Ecto neural progenitor cell (in vitro differentiated cells): ENCODE results near the gene NBPF3.
"Not testable (repeated sequence)": the region's sequence is repeated elsewhere in the genome, so short reads cannot be mapped to it uniquely, and the experiment has no call there.

Experiments used
- DNase-seq: peaks from one replicate; pipeline ENCODE4 v3.0.0-alpha.2; 2018; ENCODE audit warnings: low spot score

The NBPF3 gene

GRCh38 chr1:21438646-21439312 lies 1.2 kb upstream of the NBPF3 start:
- DNase-seq: not testable (repeated sequence)

GRCh38 chr1:21439345-21439720 lies 604 bp upstream of the NBPF3 start:
- no peak for DNase-seq

- DNase-seq: not testable (repeated sequence)
Measured at GRCh38 chr1:21440630-21441125, 741 bp downstream of the NBPF3 start.

GRCh38 chr1:21446647-21447046 lies 6.7 kb downstream of the NBPF3 start:
- not testable (repeated sequence) for DNase-seq

- DNase-seq: no peak
Measured at GRCh38 chr1:21447311-21447710, 7.4 kb downstream of the NBPF3 start.

GRCh38 chr1:21449906-21450305 lies 10.0 kb downstream of the NBPF3 start:
- DNase-seq: no peak

- DNase-seq: no peak
Measured at GRCh38 chr1:21451212-21451611, 11.3 kb downstream of the NBPF3 start.

GRCh38 chr1:21451981-21452411 lies 12.1 kb downstream of the NBPF3 start:
- no peak for DNase-seq

- not testable (repeated sequence) for DNase-seq
Measured at GRCh38 chr1:21453964-21454614, 14.2 kb downstream of the NBPF3 start.

GRCh38 chr1:21454904-21455303 lies 15.0 kb downstream of the NBPF3 start:
- DNase-seq: not testable (repeated sequence)

- DNase-seq: no peak
Measured at GRCh38 chr1:21457654-21458053, 17.7 kb downstream of the NBPF3 start.

- DNase-seq: not testable (repeated sequence)
Measured at GRCh38 chr1:21465127-21465526, 25.2 kb downstream of the NBPF3 start.

GRCh38 chr1:21467946-21468345 lies 28.0 kb downstream of the NBPF3 start:
- DNase-seq: not testable (repeated sequence)

GRCh38 chr1:21468599-21468998 lies 28.7 kb downstream of the NBPF3 start:
- DNase-seq: no peak

- no peak for DNase-seq
Measured at GRCh38 chr1:21469581-21469980, 29.6 kb downstream of the NBPF3 start.

GRCh38 chr1:21472861-21473260 lies 32.9 kb downstream of the NBPF3 start:
- no peak for DNase-seq

- no peak for DNase-seq
Measured at GRCh38 chr1:21478356-21478755, 38.4 kb downstream of the NBPF3 start.

- DNase-seq: not testable (repeated sequence)
Measured at GRCh38 chr1:21483881-21484280, 43.9 kb downstream of the NBPF3 start.

GRCh38 chr1:21489146-21489545 lies 49.2 kb downstream of the NBPF3 start:
- no peak for DNase-seq

- peak; percentile 85 for DNase-seq
Measured at GRCh38 chr1:21490774-21491487, 51.0 kb downstream of the NBPF3 start.

- no peak for DNase-seq
Measured at GRCh38 chr1:21491488-21492355, 51.8 kb downstream of the NBPF3 start.

GRCh38 chr1:21492356-21492625 lies 52.4 kb downstream of the NBPF3 start:
- no peak for DNase-seq
